Type B pancreatic cell (in vitro differentiated cells): Measurements from ENCODE around the gene PTPN13. TPM values are rescaled to one million over a fixed set of nuclear protein-coding genes. Genes with fewer than 3 reads are reported as not detected.

Experiments used
- DNase-seq: peaks from one replicate; pipeline ENCODE4 v3.0.0; 2021; ENCODE audit warnings: mixed read lengths; ENCODE audit not compliant: unreplicated experiment; ENCODE audit errors: extremely low spot score
- H3K27ac Mint-ChIP-seq: 2 replicates; pipeline ENCODE4 v1.8.0; 2021; ENCODE audit warnings: mild to moderate bottlenecking, mixed read lengths
- H3K27me3 Mint-ChIP-seq: 2 replicates; pipeline ENCODE4 v1.8.0; 2021; ENCODE audit warnings: mixed read lengths
- H3K36me3 Mint-ChIP-seq: 2 replicates; pipeline ENCODE4 v1.8.0; 2021; ENCODE audit warnings: mixed read lengths
- H3K4me1 Mint-ChIP-seq: one replicate; pipeline ENCODE4 v1.8.0; 2021; ENCODE audit warnings: mixed read lengths; ENCODE audit not compliant: unreplicated experiment
- H3K4me3 Mint-ChIP-seq: 2 replicates; pipeline ENCODE4 v1.8.0; 2021; ENCODE audit warnings: mild to moderate bottlenecking, mixed read lengths
- H3K9me3 Mint-ChIP-seq: 2 replicates; pipeline ENCODE4 v1.8.0; 2021; ENCODE audit warnings: mixed read lengths
- CTCF ChIP-seq: fragments of 200-600 bp; sonication (generic); conservative IDR thresholded peaks from 2 replicates; pipeline ENCODE4 v1.5.0; 2021; ENCODE audit warnings: antibody characterized with exemption, mild to moderate bottlenecking
- total RNA-seq: library from RNA; stranded (reverse); gene quantifications from 2 replicates; pipeline ENCODE4 v1.2.1, GENCODE V29; 2021; ENCODE audit warnings: low replicate concordance

PTPN13 gene
- total RNA-seq, 1 donor from 2014 or later: 69.0 TPM

GRCh38 chr4:86561256-86561655, 32.9 kb upstream of the PTPN13 start:
- no peak overlapping the region for H3K4me3 Mint-ChIP-seq

GRCh38 chr4:86563416-86563815, 30.7 kb upstream of the PTPN13 start:
- Mint-ChIP-seq H3K4me1 (peaks cover 14% of the 10 kb centered on the region), H3K27ac (no peak overlapping the region), H3K36me3 (no peaks in the 10 kb centered on the region), H3K4me3 (no peak overlapping the region), H3K27me3 (peaks cover 3% of the 10 kb centered on the region), H3K9me3 (peaks cover 4% of the 10 kb centered on the region)
- no peak for TF ChIP-seq CTCF
- no peak for DNase-seq

More at GRCh38 chr4:86561256-86561655, 32.9 kb upstream of the PTPN13 start:
- no peak for DNase-seq
- Mint-ChIP-seq H3K9me3 (peaks cover 4% of the 10 kb centered on the region), H3K36me3 (no peaks in the 10 kb centered on the region), H3K27me3 (peaks cover 3% of the 10 kb centered on the region), H3K27ac (no peak overlapping the region), H3K4me1 (peaks cover 22% of the 10 kb centered on the region)
- TF ChIP-seq CTCF: no peak

GRCh38 chr4:86564795-86565194, 29.3 kb upstream of the PTPN13 start:
- H3K9me3 Mint-ChIP-seq: peaks cover 4% of the 10 kb centered on the region
- TF ChIP-seq CTCF: no peak
- no peaks in the 10 kb centered on the region for H3K36me3 Mint-ChIP-seq
- peaks cover 14% of the 10 kb centered on the region for H3K4me1 Mint-ChIP-seq
- H3K4me3 Mint-ChIP-seq: no peak overlapping the region
- DNase-seq: no peak
- H3K27ac Mint-ChIP-seq: no peak overlapping the region
- H3K27me3 Mint-ChIP-seq: peaks cover 3% of the 10 kb centered on the region

- no peak for TF ChIP-seq CTCF
- DNase-seq: no peak
- Mint-ChIP-seq H3K9me3 (peaks cover 4% of the 10 kb centered on the region), H3K27ac (no peak overlapping the region), H3K36me3 (no peaks in the 10 kb centered on the region), H3K4me3 (no peak overlapping the region), H3K27me3 (peaks cover 3% of the 10 kb centered on the region), H3K4me1 (peaks cover 9% of the 10 kb centered on the region)
These were observed 28.5 kb upstream of the PTPN13 start for GRCh38 chr4:86565651-86566050.

GRCh38 chr4:86569103-86569870, 24.8 kb upstream of the PTPN13 start:
- no peaks in the 10 kb centered on the region for H3K4me1 Mint-ChIP-seq
- no peak for DNase-seq
- no peaks in the 10 kb centered on the region for H3K36me3 Mint-ChIP-seq
- H3K27me3 Mint-ChIP-seq: no peaks in the 10 kb centered on the region
- no peak for TF ChIP-seq CTCF
- H3K9me3 Mint-ChIP-seq: peaks cover 3% of the 10 kb centered on the region
- H3K4me3 Mint-ChIP-seq: no peak overlapping the region
- H3K27ac Mint-ChIP-seq: no peak overlapping the region
